ENCODE results near the gene SPTB. TPM values are rescaled to one million over a fixed set of nuclear protein-coding genes. Genes with fewer than 3 reads are reported as not detected.

SPTB gene
- total RNA-seq, 1 experiment from 2014 or later, result 2.3 TPM

- H3K9me3 ChIP-seq (ENCODE audit: control insufficient read depth, low read depth, low read length), result no peaks in the 10 kb centered on the region
- no peak overlapping the region for H3K23ac ChIP-seq (ENCODE audit: insufficient read length, low read depth, low read length)
- WGBS (ENCODE audit: extremely low coverage, insufficient read length, low lambda C conversion rate), result no CpG with 5 or more reads among the region's 7 CpGs
- TF ChIP-seq CTCF (conservative IDR thresholded peaks at IDR 0.05), result no peak
- no peak overlapping the region for H2AK5ac ChIP-seq (ENCODE audit: insufficient read length, low read length)
- no peak overlapping the region for H3K56ac ChIP-seq (ENCODE audit: insufficient read length, low read depth, low read length)
- H4K91ac ChIP-seq (ENCODE audit: insufficient read length, low read depth, low read length), result no peak overlapping the region
- no peak overlapping the region for H2BK15ac ChIP-seq (ENCODE audit: low read depth, low read length)
- H3T11ph ChIP-seq (ENCODE audit: low read length), result no peak overlapping the region
- no peak overlapping the region for H3K9ac ChIP-seq (ENCODE audit: extremely low read depth, insufficient read length, low read length)
- no peak overlapping the region for H3K27ac ChIP-seq (ENCODE audit: insufficient read length, low read depth, low read length)
- no peaks in the 10 kb centered on the region for H3K9me3 Mint-ChIP-seq
- no peak for DNase-seq
- no peaks in the 10 kb centered on the region for H3K23me2 ChIP-seq (ENCODE audit: insufficient read length, low read depth, low read length, poor library complexity, severe bottlenecking)
- no peak overlapping the region for H2BK20ac ChIP-seq (ENCODE audit: low read depth, low read length, poor library complexity, severe bottlenecking)
- H3K4me3 Mint-ChIP-seq, result no peak overlapping the region
- no peaks in the 10 kb centered on the region for H3K27me3 Mint-ChIP-seq (ENCODE audit: low read depth)
- H3K4me1 Mint-ChIP-seq, result no peaks in the 10 kb centered on the region
- H3K14ac ChIP-seq (ENCODE audit: insufficient read depth, low read length), result no peak overlapping the region
- no peak overlapping the region for H2BK120ac ChIP-seq (ENCODE audit: low read depth, low read length, poor library complexity, severe bottlenecking)
- no peak overlapping the region for H3K18ac ChIP-seq (ENCODE audit: insufficient read length, low read depth, low read length)
- no peak overlapping the region for H2AFZ ChIP-seq (ENCODE audit: low read length)
- H3K27ac Mint-ChIP-seq, result no peak overlapping the region
- H3K79me2 ChIP-seq (ENCODE audit: insufficient read depth, low read length), result no peaks in the 10 kb centered on the region
- H4K5ac ChIP-seq (ENCODE audit: insufficient read length, low read depth, low read length), result no peak overlapping the region
- no peak overlapping the region for H3K4ac ChIP-seq (ENCODE audit: low read depth, low read length)
- H3K4me1 ChIP-seq (ENCODE audit: insufficient read depth, low read length), result no peaks in the 10 kb centered on the region
- no peak overlapping the region for H2BK12ac ChIP-seq (ENCODE audit: insufficient read length, low read depth, low read length)
- H4K8ac ChIP-seq (replicated peaks; ENCODE audit: insufficient read length, low read depth, low read length), result no peak overlapping the region
- no peaks in the 10 kb centered on the region for H4K20me1 ChIP-seq (ENCODE audit: control insufficient read depth, insufficient read depth, insufficient read length)
- no peaks in the 10 kb centered on the region for H3K79me1 ChIP-seq (ENCODE audit: insufficient read depth, low read depth, low read length, poor library complexity, severe bottlenecking)
- H2BK5ac ChIP-seq (ENCODE audit: insufficient read length, low read length), result no peak overlapping the region
- H3K4me2 ChIP-seq (ENCODE audit: insufficient read depth, insufficient read length, low read length), result no peak overlapping the region
- no peaks in the 10 kb centered on the region for H3K27me3 ChIP-seq (ENCODE audit: insufficient read depth, low read length)
- peaks cover 6 to 41% (median 35%) of the 10 kb centered on the region in 3 experiments; a peak in 5 of 7 replicates for H3K36me3 Mint-ChIP-seq (ENCODE audit: insufficient read depth in 1 of 3, low read depth in 3 of 3)
Measured at GRCh38 chr14:64928239-64929013, 48.7 kb upstream of the SPTB start.
